CD4-positive, CD25-positive, alpha-beta regulatory T cell (primary cell): ENCODE measurements around the gene ZXDC. TPM values are rescaled to one million over a fixed set of nuclear protein-coding genes. Genes with fewer than 3 reads are reported as not detected.

ENCODE experiments used
- ATAC-seq, 2 donors: fragments of 150-1000 bp; cut with Tn5 transposase; one replicate each; pipeline ENCODE4 v1.10.0; 2021; ENCODE audit warnings: low read depth in 2 of 2, moderate number of reproducible peaks in 2 of 2, moderate library complexity in 1 of 2
- DNase-seq, 3 donors: peaks; one replicate each; pipeline versions ENCODE4 v3.0.0 to v3.0.0-alpha.2; 2012 to 2022; ENCODE audit warnings: mixed read lengths in 1 of 3
- H3K27ac ChIP-seq: one replicate; pipeline ENCODE4 v1.7.0; 2013; ENCODE audit warnings: mild to moderate bottlenecking, low read length; ENCODE audit not compliant: insufficient read depth, poor library complexity, severe bottlenecking
- H3K27me3 ChIP-seq: one replicate; pipeline ENCODE4 v1.7.0; 2013; ENCODE audit warnings: low read length; ENCODE audit not compliant: control insufficient read depth, insufficient read depth
- H3K36me3 ChIP-seq: one replicate; pipeline ENCODE4 v1.7.0; 2013; ENCODE audit warnings: mild to moderate bottlenecking, low read length, moderate library complexity; ENCODE audit not compliant: control insufficient read depth, insufficient read depth
- H3K4me1 ChIP-seq: 2 replicates; pipeline ENCODE4 v1.7.0; 2013; ENCODE audit warnings: mild to moderate bottlenecking, low read length; ENCODE audit not compliant: insufficient read depth, control insufficient read depth, poor library complexity, severe bottlenecking
- H3K4me3 ChIP-seq: one replicate; pipeline ENCODE4 v1.7.0; 2013; ENCODE audit warnings: low read depth, mild to moderate bottlenecking, low read length, moderate library complexity
- H3K9me3 ChIP-seq, 2 experiments: 1 replicate in 1 of 2; 2 replicates in 1 of 2; pipeline ENCODE4 v1.7.0; 2013; ENCODE audit warnings: low read length in 2 of 2, mild to moderate bottlenecking in 1 of 2, moderate library complexity in 1 of 2; ENCODE audit not compliant: control insufficient read depth in 2 of 2
- H3K27ac Mint-ChIP-seq, 3 donors: one replicate each; pipeline ENCODE4 v1.8.0; 2020 to 2022; ENCODE audit warnings: mild to moderate bottlenecking in 3 of 3, mixed read lengths in 3 of 3, moderate library complexity in 2 of 3
- H3K27me3 Mint-ChIP-seq: one replicate; pipeline ENCODE4 v1.8.0; 2022; ENCODE audit warnings: mild to moderate bottlenecking, mixed read lengths
- H3K36me3 Mint-ChIP-seq: one replicate; pipeline ENCODE4 v1.8.0; 2020; ENCODE audit warnings: mixed read lengths
- H3K4me1 Mint-ChIP-seq, 4 donors: one replicate each; pipeline ENCODE4 v1.8.0; 2020 to 2022; ENCODE audit warnings: mixed read lengths in 4 of 4, mild to moderate bottlenecking in 1 of 4
- H3K4me3 Mint-ChIP-seq, 4 donors: one replicate each; pipeline ENCODE4 v1.8.0; 2020 to 2022; ENCODE audit warnings: mild to moderate bottlenecking in 4 of 4, mixed read lengths in 4 of 4, moderate library complexity in 3 of 4
- H3K9me3 Mint-ChIP-seq, 7 donors: one replicate each; pipeline ENCODE4 v1.8.0; 2020 to 2022; ENCODE audit warnings: mixed read lengths in 7 of 7, mild to moderate bottlenecking in 3 of 7, moderate library complexity in 2 of 7
- polyA plus RNA-seq, 4 donors: library from polyadenylated mRNA; unstranded; fragments of 300-500 nt; fragmentation: Illumina TruSeq; gene quantifications; one replicate each; pipeline ENCODE4 v1.2.3, GENCODE V29; 2021
- total RNA-seq: library from RNA; stranded (reverse); gene quantifications from one replicate; pipeline ENCODE4 v1.2.3, GENCODE V29; 2022

The ZXDC gene
- total and polyA plus RNA-seq, 5 donors from 2014 or later: 11.4 to 59.8 (median 12.4) TPM

DNA sequence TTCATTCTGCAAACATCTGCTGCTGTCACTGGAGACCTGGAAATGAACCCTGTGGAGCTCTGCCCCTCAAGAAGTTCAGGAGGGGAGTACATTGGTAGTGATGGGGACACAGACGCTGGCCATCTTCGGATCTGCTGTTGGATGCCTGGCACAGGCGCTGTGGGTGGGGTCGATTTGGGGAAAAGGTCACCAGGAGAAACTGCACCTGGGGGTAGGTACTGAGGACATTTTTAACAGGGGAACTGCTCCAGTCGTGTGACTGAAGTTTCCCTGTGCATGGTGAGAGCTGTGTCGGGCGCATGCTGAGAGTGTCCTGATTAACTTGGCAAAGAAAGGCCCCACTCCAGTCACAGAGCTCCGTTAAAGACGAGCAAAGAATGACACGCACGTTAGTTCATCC lies 38.5 kb upstream of the ZXDC start:
- no peaks in the 10 kb centered on the region for H3K27me3 Mint-ChIP-seq
- Histone ChIP-seq H3K27me3 (no peaks in the 10 kb centered on the region), H3K4me3 (no peak overlapping the region), H3K4me1 (no peaks in the 10 kb centered on the region), H3K36me3 (no peaks in the 10 kb centered on the region), H3K9me3 (no peaks in the 10 kb centered on the region), H3K27ac (no peak overlapping the region)
- no peak overlapping the region for H3K27ac Mint-ChIP-seq
- DNase-seq (no peak), ATAC-seq (no peak)
- H3K4me3 Mint-ChIP-seq: no peak overlapping the region
- no peaks in the 10 kb centered on the region for H3K4me1 Mint-ChIP-seq
- H3K9me3 Mint-ChIP-seq: no peaks in the 10 kb centered on the region
- H3K36me3 Mint-ChIP-seq: no peaks in the 10 kb centered on the region

DNA sequence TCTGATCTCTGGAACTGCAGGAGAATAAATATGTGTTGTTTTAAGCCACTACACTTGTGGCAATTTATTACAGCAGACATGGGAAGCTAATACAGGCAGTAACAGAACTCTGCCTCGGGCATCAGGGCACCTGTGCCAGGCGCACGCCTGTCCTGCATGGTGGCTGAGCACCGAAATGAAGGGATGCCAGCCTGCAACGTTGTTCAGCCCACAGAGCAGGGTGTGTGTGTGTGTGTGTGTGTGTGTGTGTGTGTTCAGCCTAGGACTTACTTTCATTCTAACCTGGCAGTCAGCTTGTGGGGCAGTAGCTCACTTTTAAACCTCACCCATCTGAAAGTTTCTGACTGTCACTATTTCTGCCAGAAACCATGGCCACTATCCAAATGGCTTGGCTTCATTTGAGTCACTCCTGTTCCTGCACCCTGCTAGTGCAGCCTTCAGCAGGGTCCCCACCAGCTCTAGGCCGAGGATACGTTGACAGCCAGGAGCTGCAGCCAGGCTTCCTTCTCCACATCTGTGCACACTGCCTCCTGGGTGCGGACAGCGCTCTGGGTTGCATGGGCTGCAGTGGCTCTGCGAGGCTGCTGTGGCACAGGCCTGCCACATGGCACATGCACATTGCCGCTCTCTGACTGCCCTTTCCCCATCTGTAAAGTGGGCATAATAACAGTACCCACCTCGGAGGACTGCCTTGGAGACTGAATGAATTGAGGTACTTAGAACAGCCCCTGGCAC lies 37.4 kb upstream of the ZXDC start:
- Mint-ChIP-seq H3K4me3 (no peak overlapping the region), H3K9me3 (no peaks in the 10 kb centered on the region), H3K27me3 (no peaks in the 10 kb centered on the region), H3K36me3 (no peaks in the 10 kb centered on the region), H3K4me1 (no peaks in the 10 kb centered on the region), H3K27ac (no peak overlapping the region)
- no peaks in the 10 kb centered on the region for H3K36me3 ChIP-seq
- no peaks in the 10 kb centered on the region for H3K4me1 ChIP-seq
- DNase-seq: no peak
- no peak for ATAC-seq
- H3K27ac ChIP-seq: no peak overlapping the region
- H3K27me3 ChIP-seq: no peaks in the 10 kb centered on the region
- no peaks in the 10 kb centered on the region for H3K9me3 ChIP-seq
- no peak overlapping the region for H3K4me3 ChIP-seq

DNA sequence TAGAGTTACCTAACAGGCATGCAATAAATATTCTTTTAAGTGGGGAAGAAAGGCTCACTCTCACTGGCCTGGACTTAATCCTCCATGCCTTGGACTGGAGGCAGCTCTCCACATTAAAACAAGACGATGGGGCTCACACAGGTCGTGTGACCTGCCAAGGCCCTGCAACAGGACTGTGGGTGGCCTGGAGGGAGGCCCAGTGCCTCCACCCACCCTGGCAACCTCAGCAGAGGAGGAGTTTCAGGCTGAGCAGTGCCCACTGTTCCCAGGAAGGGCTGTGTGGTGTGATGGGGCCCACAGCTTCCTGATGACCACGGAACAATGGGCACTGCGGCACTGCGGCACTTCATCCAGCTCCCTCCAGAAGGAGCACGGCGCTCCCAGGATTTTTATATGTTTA lies 36.3 kb upstream of the ZXDC start:
- H3K4me1 Mint-ChIP-seq: no peaks in the 10 kb centered on the region
- Histone ChIP-seq H3K4me3 (no peak overlapping the region), H3K36me3 (no peaks in the 10 kb centered on the region), H3K9me3 (no peaks in the 10 kb centered on the region), H3K27ac (no peak overlapping the region), H3K4me1 (no peaks in the 10 kb centered on the region), H3K27me3 (no peaks in the 10 kb centered on the region)
- H3K9me3 Mint-ChIP-seq: no peaks in the 10 kb centered on the region
- H3K27me3 Mint-ChIP-seq: no peaks in the 10 kb centered on the region
- DNase-seq (no peak), ATAC-seq (no peak)
- no peaks in the 10 kb centered on the region for H3K36me3 Mint-ChIP-seq
- H3K27ac Mint-ChIP-seq: no peak overlapping the region
- H3K4me3 Mint-ChIP-seq: no peak overlapping the region

DNA sequence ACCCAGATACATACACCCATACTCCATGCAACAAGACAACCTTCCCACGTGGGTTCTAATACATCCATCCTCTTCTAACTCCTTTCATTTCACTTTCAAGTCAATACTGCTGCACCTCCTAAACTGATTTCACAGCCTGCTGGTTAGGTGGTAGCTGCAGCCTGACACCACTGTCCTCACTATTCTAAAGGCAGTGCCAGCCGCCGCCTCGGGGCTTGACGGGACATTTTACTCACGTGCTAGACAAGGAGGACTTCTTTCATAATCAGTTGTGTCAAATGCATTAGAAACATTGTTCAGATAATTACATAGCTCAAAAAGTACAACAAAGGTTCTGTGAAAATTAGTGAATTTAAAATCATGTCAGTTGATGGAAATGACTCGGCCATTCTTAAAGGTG lies 35.6 kb upstream of the ZXDC start:
- H3K4me1 Mint-ChIP-seq: no peaks in the 10 kb centered on the region
- no peak for ATAC-seq
- DNase-seq: no peak
- H3K9me3 Mint-ChIP-seq: no peaks in the 10 kb centered on the region
- H3K27me3 ChIP-seq: no peaks in the 10 kb centered on the region
- H3K27ac ChIP-seq: no peak overlapping the region
- no peak overlapping the region for H3K4me3 ChIP-seq
- H3K36me3 Mint-ChIP-seq: no peaks in the 10 kb centered on the region
- no peak overlapping the region for H3K4me3 Mint-ChIP-seq
- H3K9me3 ChIP-seq: no peaks in the 10 kb centered on the region
- no peaks in the 10 kb centered on the region for H3K4me1 ChIP-seq
- no peak overlapping the region for H3K27ac Mint-ChIP-seq
- H3K27me3 Mint-ChIP-seq: no peaks in the 10 kb centered on the region
- no peaks in the 10 kb centered on the region for H3K36me3 ChIP-seq

DNA sequence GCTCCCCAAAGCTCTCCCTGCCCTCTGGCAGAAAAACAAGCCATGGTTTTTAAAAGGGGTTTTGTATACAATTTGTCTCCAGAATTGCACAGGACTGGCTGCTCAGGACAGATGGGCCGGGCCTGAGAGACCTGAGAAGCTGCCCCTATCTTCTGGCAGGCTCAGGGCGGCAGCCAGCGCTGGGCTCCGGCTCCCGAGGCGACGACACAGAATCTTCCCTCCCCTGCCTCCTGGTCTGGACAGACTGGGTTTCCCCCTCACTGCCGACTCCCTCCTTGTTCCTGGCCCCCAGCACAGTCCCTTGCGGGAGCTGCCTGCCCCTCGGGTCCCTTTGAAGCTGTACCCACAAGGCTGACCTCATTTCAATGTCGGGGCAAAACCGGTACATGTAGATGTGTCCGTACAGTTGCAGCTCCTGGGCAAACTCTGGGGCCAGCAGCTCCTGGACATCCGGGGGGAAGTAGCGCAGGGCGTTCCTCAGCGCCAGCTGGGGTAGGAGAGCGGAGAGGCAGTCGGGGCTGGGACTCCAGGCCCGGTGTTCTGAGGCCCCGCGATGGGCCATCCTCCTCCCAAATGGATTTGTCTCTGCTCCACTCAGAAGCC lies 34.7 kb upstream of the ZXDC start:
- H3K9me3 Mint-ChIP-seq: no peaks in the 10 kb centered on the region
- Histone ChIP-seq H3K27ac (no peak overlapping the region), H3K4me1 (no peaks in the 10 kb centered on the region), H3K36me3 (no peaks in the 10 kb centered on the region), H3K27me3 (no peaks in the 10 kb centered on the region), H3K4me3 (no peak overlapping the region), H3K9me3 (no peaks in the 10 kb centered on the region)
- ATAC-seq: no peak
- no peak overlapping the region for H3K4me3 Mint-ChIP-seq
- DNase-seq: no peak
- no peaks in the 10 kb centered on the region for H3K36me3 Mint-ChIP-seq
- no peaks in the 10 kb centered on the region for H3K4me1 Mint-ChIP-seq
- no peak overlapping the region for H3K27ac Mint-ChIP-seq
- no peaks in the 10 kb centered on the region for H3K27me3 Mint-ChIP-seq

DNA sequence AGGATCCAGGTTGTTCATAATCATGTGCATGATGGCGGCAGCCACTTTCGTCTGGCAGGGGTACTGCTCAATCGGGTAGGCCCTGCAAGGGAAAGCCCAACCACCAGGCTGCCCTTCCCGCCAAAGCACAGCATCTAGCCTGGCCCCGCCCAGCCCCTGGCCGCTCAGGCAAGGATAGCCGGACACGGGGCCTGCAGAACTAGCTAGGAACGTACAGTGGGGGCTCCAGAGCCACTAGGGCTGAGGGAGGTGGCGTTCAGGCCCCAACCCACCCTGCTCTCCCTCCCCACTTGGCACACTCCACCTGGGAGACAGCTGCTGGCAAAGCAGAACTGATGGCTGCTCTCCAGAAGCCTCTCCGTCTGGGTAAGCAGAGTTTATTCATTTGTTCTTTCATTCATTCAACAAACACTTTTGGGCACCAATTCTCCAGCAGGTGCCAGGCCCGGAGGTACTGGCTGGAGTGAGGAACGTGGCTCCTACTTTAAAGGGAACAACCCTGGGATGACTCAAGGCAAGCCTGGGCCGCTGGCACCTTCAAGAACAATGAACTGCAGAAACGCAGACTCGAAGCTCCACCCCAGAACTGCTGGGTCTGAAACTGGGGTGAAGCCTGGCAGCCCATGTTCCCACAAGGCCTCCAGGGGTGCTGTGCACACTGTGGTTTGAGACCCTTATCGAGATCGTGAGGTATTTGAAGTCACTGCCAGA lies 34.1 kb upstream of the ZXDC start:
- DNase-seq (no peak), ATAC-seq (no peak)
- Histone ChIP-seq H3K4me3 (no peak overlapping the region), H3K27ac (no peak overlapping the region), H3K4me1 (no peaks in the 10 kb centered on the region), H3K9me3 (no peaks in the 10 kb centered on the region), H3K36me3 (no peaks in the 10 kb centered on the region), H3K27me3 (no peaks in the 10 kb centered on the region)
- Mint-ChIP-seq H3K4me3 (no peak overlapping the region), H3K27me3 (no peaks in the 10 kb centered on the region), H3K4me1 (no peaks in the 10 kb centered on the region), H3K36me3 (no peaks in the 10 kb centered on the region), H3K9me3 (no peaks in the 10 kb centered on the region), H3K27ac (no peak overlapping the region)

DNA sequence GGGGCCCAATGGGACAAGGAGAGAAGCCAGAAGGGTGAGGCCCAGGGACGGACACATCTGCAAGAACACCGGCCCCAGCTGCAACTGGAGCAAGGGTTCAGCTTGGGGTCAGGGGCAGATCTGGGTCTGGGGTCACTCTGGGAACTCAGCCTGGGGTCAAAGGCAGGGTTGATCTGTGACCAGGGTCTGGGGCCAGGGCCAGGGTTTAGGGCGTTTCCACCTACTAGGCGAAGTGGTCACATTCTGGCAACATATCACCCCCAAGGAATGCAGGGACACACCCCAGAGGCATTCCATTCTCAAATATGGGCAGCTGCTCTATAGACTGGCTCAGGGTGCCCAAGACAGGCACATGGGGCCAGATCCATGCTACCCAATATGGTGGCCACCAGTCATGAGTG lies 32.9 kb upstream of the ZXDC start:
- no peak for ATAC-seq
- Histone ChIP-seq H3K4me3 (no peak overlapping the region), H3K36me3 (no peaks in the 10 kb centered on the region), H3K9me3 (no peaks in the 10 kb centered on the region), H3K4me1 (no peaks in the 10 kb centered on the region), H3K27ac (no peak overlapping the region), H3K27me3 (no peaks in the 10 kb centered on the region)
- Mint-ChIP-seq H3K36me3 (no peaks in the 10 kb centered on the region), H3K27ac (no peak overlapping the region), H3K9me3 (no peaks in the 10 kb centered on the region), H3K4me3 (no peak overlapping the region), H3K4me1 (no peaks in the 10 kb centered on the region), H3K27me3 (no peaks in the 10 kb centered on the region)
- no peak for DNase-seq

DNA sequence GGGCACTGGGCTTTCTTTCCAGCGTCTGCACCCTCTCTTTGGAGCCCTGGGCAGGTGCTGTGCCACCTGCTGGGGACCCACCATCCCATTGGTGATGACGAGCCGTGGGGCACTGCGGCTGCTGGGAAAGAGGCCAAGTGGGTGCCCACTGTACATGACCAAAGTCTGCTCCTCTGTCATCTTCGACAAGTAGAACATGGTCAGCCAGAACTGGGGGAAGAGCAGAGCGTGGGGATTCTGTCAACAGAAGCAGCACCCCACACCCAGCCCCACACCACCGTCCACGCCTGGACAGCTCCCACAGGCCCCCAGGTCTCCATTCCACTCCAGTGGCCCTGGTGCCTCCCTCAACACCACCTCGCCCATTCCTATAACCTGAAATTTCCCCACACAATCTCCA lies 32.2 kb upstream of the ZXDC start:
- Mint-ChIP-seq H3K4me3 (no peak overlapping the region), H3K27me3 (no peaks in the 10 kb centered on the region), H3K27ac (no peak overlapping the region), H3K9me3 (no peaks in the 10 kb centered on the region), H3K4me1 (no peaks in the 10 kb centered on the region), H3K36me3 (no peaks in the 10 kb centered on the region)
- Histone ChIP-seq H3K27ac (no peak overlapping the region), H3K4me3 (no peak overlapping the region), H3K4me1 (no peaks in the 10 kb centered on the region), H3K27me3 (no peaks in the 10 kb centered on the region), H3K36me3 (no peaks in the 10 kb centered on the region), H3K9me3 (no peaks in the 10 kb centered on the region)
- no peak for ATAC-seq
- no peak for DNase-seq
